RWPE1 (cell line): Measurements from ENCODE around the gene NR2C1.

ENCODE experiments used
- CTCF ChIA-PET: fragments of 350-600 bp; sonication (Branson Sonifier 250); formaldehyde crosslinking; extraction: SDS; loops from one replicate; lab custom pipeline; 2021; lab: Yijun Ruan, JAX
- POLR2A ChIA-PET: fragments of 400-600 bp; formaldehyde crosslinking; extraction: SDS; loops from one replicate; lab custom pipeline; 2020; ENCODE audit warnings: antibody characterized with exemption; ENCODE audit not compliant: low non-redundant PET; lab: Yijun Ruan, JAX
- DNase-seq: peaks from one replicate; pipeline ENCODE4 v3.0.0; 2012; ENCODE audit warnings: low spot score
- H3K27ac ChIP-seq: fragments of 450-650 bp; 2 replicates; pipeline ENCODE4 v1.5.1; 2017
- TF ChIP-seq, protein P1 (sequence below): fragments of 450-650 bp; conservative IDR thresholded peaks from 2 replicates; pipeline ENCODE4 v1.5.1; 2017; ENCODE audit warnings: low read depth, mild to moderate bottlenecking

The NR2C1 gene

DNA sequence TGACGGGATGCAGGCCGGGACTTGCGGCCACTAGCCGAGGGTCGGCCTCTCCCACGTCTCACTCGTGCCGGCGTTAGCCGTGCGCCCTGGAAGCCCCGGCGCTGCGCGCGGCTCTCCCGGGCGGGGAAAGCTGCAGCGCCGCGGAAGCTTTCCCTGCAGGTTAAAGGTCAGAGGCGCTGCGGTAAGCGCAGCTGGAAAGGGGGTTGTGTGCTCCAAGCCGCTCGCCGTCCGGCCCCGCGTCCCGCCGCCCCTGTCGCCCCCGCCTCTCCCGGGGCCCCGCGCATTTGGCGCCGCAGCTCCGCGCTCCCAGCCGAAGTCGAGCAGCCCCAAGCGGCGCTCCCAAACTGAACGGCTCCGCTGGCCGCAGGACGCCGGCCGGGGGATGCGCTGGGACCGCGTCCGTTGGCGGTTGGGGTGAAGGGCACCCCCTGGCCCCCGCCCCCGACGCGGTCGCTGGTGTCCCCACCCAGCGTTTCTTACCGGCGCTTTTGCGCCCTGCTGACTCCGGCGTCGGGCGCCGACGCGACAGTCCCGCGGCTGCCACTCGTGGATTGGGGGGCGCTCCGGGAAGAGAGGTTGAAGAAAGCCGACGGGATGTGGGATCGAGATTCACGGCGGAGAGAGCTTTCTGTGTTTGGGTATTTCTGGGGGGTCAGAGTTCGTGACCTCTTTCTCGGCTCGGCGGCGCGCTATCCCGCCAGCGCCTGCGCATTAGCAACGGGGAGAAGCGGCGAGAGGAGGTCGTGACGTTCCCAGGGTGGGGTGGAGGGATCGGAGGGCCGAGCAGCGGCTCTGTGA lies at the start of gene NR2C1:
Gene NR2C1 (minus strand): TSS at position 719 of the 798 bp plus-strand sequence. CDS start 6,234 bp downstream, outside the sequence.
- H3K27ac ChIP-seq = peak within 1 kb of the TSS; percentile 88
- TF ChIP-seq, protein P1, sequence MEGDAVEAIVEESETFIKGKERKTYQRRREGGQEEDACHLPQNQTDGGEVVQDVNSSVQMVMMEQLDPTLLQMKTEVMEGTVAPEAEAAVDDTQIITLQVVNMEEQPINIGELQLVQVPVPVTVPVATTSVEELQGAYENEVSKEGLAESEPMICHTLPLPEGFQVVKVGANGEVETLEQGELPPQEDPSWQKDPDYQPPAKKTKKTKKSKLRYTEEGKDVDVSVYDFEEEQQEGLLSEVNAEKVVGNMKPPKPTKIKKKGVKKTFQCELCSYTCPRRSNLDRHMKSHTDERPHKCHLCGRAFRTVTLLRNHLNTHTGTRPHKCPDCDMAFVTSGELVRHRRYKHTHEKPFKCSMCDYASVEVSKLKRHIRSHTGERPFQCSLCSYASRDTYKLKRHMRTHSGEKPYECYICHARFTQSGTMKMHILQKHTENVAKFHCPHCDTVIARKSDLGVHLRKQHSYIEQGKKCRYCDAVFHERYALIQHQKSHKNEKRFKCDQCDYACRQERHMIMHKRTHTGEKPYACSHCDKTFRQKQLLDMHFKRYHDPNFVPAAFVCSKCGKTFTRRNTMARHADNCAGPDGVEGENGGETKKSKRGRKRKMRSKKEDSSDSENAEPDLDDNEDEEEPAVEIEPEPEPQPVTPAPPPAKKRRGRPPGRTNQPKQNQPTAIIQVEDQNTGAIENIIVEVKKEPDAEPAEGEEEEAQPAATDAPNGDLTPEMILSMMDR = no peak
- peak; percentile 99 for DNase-seq
- CTCF ChIA-PET = interaction anchor here (0.6 to 1.0 kb wide), 8 partner anchors 13 to 1883 kb away, joined by 3 to 5 read pairs (median 3); partner anchors contain the start of gene FGD6
- POLR2A ChIA-PET = no interaction called here

- CTCF ChIA-PET = no interaction called here
- no peak for DNase-seq
- POLR2A ChIA-PET = no interaction called here
- peak overlapping the region; percentile 90 for H3K27ac ChIP-seq
- TF ChIP-seq, protein P1 = no peak
Observed at GRCh38 chr12:95118788-95119179, 45.4 kb upstream of the NR2C1 start.

- H3K27ac ChIP-seq = peak overlapping the region; percentile 93
- CTCF ChIA-PET = interaction anchor here (1.3 kb wide), 1 partner anchor 134 kb away, joined by 4 read pairs; no protein-coding TSS in a partner anchor
- TF ChIP-seq, protein P1 = no peak
- DNase-seq = peak; percentile 76
- POLR2A ChIA-PET = no interaction called here
Observed at GRCh38 chr12:95118138-95118787, 44.8 kb upstream of the NR2C1 start.

GRCh38 chr12:95117178-95117599 lies 43.8 kb upstream of the NR2C1 start:
- CTCF ChIA-PET = interaction anchor here (0.6 to 1.4 kb wide), 19 partner anchors 9 to 732 kb away, joined by 3 to 16 read pairs (median 4); partner anchors contain the start of genes FGD6 and VEZT
- TF ChIP-seq, protein P1 = peak; percentile 66
- DNase-seq = no peak

DNA sequence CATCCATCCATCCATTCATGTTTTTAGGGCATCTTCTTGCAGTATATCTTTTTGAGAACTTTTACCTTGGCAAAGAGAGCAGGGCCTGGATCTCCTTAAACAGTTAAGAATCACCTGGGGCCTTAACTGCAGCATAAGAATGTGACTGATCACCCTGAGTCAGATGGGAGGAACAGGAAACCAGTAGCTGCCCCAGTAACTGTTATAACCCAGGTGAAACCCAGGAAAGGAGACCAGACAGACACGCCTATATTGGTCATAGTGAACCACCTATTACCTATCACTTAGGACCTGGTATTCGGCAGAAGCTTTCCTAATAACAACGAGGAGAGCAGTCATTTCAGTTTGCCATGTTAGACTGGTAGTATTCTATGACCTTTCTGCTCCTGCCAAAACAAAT lies 43.4 kb upstream of the NR2C1 start:
- no peak overlapping the region for H3K27ac ChIP-seq
- TF ChIP-seq, protein P1 = no peak
- ChIA-PET CTCF (interaction anchor here (0.5 to 1.4 kb wide), 15 partner anchors 16 to 417 kb away, joined by 3 to 16 read pairs (median 4); partner anchors contain the start of genes FGD6 and VEZT), POLR2A (interaction anchor here (0.6 to 1.2 kb wide), 2 partner anchors 101 to 113 kb away, joined by 5 to 8 read pairs; partner anchors contain the start of genes FGD6 and VEZT)
- peak; percentile 96 for DNase-seq

More at GRCh38 chr12:95117178-95117599, 43.8 kb upstream of the NR2C1 start:
- peak overlapping the region; percentile 93 for H3K27ac ChIP-seq
- POLR2A ChIA-PET = interaction anchor here (1.2 kb wide), 1 partner anchor 100 kb away, joined by 5 read pairs; the partner anchor contains the start of genes FGD6 and VEZT

DNA sequence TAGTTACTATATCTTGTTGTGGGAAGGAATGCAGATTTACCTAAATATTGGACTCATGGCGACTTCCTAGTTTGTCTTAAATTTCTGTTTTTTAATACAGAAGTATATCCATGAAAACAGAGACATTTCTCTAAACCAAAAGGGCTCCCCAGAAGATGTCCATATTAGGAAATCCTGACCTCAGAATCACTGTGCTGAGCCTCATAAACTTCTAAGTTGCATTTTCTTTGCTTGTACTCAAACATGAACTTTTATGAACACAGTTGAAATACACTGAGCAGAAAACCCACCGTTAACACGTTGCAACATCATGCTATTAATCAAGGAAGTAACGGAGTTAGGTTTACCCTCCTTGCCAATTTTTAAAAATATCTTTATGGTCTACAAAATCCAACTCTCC lies 42.9 kb upstream of the NR2C1 start:
- CTCF ChIA-PET = interaction anchor here (0.5 to 1.4 kb wide), 10 partner anchors 15 to 418 kb away, joined by 3 to 16 read pairs (median 4); partner anchors contain the start of genes FGD6 and VEZT
- POLR2A ChIA-PET = interaction anchor here (0.6 to 1.2 kb wide), 2 partner anchors 101 to 113 kb away, joined by 5 to 8 read pairs; partner anchors contain the start of genes FGD6 and VEZT
- DNase-seq = no peak
- H3K27ac ChIP-seq = no peak overlapping the region
- TF ChIP-seq, protein P1 = no peak
